Effector CD4-positive, alpha-beta T cell (primary cell): ENCODE measurements around the gene DSC2.

Experiments
- DNase-seq: peaks from one replicate; pipeline ENCODE4 v3.0.0-alpha.2; 2020

Gene DSC2

DNA sequence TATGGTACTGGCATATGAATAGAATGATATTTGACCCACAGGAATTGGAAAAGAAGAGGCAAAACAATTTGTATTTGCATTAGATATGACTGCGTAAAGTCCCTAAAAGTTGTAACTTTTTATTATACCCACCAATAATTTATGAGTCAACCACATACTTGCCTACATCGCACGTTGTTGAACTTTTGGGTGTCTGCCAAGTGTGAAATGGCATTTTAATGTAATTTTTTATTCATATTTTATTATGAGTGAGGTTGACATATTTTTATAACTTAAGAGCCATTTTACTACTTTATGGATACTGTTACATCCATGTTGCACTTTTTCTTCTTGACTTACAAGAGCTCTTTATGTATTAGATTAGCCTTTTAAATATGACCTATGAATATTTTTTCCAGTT is 4.6 kb downstream of the DSC2 start:
- no peak for DNase-seq

DNA sequence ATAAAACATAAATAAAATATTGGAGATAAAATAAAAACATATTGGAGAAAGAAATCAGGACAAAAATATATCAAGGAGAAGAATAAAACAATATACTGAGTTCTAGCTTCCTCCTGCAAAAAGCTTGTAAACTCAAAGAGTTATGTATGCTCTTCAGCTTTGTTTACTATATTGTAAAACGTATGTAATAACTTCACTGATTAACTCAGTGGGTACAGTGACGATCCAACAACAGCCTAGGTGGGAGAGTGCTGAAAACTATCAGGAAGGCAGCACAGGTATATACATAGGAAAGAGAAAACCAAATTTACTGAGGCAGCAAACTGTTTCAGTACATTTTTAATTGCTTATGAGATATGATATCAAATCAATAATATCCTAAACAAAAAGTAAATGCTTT is 8.3 kb downstream of the DSC2 start:
- DNase-seq, result no peak

DNA sequence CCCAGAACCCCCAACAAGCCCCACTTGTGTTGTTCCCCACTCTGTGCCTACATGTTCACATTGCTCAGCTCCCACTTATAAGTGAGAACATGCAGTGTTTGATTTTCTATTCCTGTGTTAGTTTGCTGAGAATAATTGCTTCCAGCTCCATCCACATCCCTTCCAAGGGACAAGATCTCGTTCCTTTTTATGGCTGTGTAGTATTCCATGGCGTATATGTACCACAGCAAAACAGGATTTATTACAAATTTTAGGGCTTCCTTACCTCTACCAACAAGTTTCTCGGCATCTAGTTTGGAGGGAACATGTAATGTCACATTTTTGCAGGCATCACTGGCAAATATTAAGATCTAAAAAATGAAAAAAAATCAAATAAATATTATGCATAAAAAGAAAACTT is 8.9 kb downstream of the DSC2 start:
- no peak for DNase-seq

- no peak for DNase-seq
Observed at GRCh38 chr18:31091350-31091749, 10.9 kb downstream of the DSC2 start.

- DNase-seq, result no peak
Observed at GRCh38 chr18:31088532-31088931, 13.7 kb downstream of the DSC2 start.

DNA sequence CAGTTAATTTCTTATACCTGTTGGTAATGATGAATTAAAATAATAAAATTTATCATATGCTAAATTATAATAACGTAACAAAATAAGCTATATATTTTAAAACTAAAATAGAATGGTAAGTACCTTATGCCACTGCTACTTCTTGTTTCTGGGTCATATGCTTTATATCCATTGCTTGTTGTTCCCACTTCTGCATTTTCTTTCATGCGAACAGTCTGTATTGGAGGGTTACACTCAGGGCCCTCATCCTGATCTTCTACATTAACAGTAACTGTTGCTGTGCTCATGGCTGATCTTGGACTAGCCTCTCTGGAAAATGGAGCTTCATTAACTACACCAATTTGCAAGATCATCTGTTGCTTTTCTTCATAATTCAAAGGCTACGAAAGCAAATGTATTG is 22.2 kb downstream of the DSC2 start:
- no peak for DNase-seq

DNA sequence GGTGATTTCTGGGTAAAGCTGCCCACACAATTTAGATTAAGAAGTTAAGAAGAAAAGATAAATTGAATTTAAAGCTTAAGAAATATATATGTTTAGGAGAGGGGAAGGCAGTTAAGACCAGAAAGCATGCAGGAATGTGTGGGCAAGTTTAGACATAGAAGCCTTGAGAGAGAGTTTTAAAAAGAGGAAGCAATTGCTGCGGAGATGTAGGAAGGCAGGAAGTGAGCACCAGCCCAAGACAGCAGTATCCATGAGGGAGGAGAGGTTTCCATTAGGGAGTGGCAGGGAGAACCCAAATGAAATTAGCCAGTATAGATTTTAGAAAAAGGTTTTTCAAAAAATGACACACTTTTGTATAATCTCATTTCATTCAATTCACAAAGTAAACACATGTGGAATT is 24.3 kb downstream of the DSC2 start:
- DNase-seq, result no peak

DNA sequence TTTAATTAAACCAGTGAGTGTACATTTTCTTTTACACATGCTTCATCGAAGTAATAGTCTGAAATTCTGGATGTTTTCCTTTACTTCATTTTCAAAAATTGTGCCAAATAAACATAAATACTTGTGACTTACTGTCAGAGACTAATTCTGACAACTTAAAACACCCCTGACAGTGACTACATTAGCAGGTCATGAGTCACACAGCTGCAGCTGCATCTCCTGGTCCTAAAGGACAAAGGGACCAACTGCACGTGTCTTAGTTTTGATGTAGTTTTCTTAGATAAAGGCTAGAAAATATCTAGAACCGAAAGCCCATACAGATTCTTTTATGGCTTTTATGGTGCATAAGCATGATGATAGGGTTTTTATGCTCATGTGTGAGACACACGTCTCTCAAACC is 30.0 kb downstream of the DSC2 start:
- DNase-seq, result no peak

DNA sequence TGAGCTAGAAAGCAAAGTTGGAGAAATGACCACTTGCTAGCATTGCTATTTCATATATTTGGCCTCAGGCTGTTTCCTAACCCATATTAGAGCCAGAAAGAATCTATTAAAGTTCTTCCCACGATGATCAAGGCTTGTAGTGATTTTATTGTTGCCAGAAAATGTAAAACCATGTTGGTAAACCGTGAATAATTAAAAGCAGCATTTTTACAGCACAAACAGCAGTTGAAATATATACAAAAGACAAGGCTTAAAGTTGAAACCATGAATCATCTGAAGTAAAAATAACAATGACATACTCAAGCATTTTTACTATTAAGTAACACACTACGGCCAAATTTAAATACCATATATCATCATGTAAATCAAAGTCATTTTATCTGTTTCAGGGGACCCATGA is 32.0 kb downstream of the DSC2 start:
- no peak for DNase-seq

DNA sequence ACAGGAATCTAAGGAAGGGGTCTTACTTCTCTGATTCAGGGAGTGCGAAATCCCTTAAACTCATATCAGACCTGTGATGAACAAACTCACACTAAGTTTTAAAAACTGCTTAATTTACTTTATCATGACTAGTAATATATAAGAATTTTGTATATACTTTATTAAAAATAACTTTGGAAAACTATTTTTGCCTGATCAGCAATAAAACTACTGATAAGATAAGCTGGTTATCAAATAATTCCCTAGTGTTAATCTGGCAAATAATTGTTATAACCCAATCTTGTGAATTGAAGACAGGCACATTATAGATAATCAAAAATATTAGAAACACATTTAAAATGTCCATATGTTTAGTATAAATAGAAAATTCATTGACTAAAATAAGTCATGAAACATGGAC is 36.0 kb downstream of the DSC2 start:
- no peak for DNase-seq

DNA sequence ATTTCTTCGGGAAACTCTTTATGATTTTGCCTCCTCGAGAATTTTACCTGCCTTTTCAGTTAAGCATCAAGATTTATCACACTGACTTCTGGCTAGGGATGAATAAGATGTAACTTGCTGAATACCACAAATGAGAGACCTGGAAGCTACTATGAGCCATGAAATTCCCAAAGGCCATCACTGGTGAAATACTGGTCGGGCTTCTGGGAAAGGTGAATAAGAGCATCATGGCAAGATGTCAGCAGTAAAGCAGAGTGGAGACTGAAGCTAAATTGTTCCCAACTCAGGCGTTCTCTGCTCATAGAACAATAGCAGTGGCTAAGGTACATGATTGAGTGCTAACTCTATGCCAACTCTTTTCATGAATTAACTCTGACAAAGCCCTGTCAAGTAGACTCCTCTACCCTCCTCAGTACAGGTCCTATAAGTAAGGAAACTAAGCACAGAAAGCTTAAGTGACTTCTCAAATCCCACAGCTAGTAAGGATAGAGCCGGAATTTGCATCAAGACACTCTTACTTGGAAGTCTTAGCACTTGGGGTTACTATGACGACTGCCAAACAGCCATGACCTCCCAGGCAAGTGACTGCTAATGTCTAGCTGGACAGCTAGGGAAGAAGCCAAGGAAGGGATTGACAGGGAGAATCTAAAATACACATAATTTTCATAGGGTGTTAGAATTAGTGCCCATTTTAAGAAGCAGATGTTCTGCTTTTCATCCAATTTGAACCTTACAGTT is 37.0 kb downstream of the DSC2 start:
- no peak for DNase-seq

GRCh38 chr18:31064130-31064529 is 38.1 kb downstream of the DSC2 start:
- DNase-seq, result no peak

GRCh38 chr18:31061945-31062344 is 40.3 kb downstream of the DSC2 start:
- DNase-seq, result no peak

DNA sequence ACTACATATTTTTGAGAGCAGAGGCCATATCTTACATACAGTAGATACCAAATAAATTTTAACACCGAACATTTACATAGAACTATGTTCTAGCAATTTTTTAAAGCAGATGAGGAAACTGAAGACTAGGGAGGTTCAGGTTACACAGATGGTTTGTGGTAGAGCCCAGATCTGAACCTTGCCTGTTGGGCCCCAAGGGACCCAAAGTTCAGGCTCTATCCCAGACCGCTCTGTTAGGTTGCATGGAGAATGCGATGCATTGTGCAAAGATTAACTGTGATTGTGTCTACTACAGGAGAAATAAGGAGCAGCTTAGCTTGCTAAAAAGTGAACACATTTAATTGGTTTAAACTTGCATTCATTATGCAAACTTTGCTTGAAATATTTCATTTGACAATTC is 43.3 kb downstream of the DSC2 start:
- no peak for DNase-seq

GRCh38 chr18:31057917-31058316 is 44.3 kb downstream of the DSC2 start:
- DNase-seq, result no peak

GRCh38 chr18:31057051-31057450 is 45.2 kb downstream of the DSC2 start:
- no peak for DNase-seq

DNA sequence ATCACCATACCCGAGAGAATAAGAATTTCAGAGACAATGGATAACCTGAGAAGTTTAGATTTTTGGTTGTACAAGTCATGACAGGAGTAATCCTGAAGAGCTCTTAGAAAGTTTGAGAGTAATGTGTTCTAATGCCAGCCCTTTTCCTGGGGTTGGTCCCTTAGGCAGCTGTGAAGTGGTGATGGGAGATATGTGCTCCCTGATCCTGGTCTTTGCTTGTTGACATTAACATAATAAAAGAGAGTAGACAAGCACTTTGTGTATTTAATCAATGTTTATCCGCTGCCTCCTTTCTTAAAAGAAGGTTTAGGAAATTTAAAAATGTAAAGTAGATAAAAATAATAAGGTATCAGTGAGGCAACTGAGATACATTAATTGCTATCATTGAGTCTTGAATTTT is 45.9 kb downstream of the DSC2 start:
- no peak for DNase-seq

GRCh38 chr18:31050635-31051034 is 51.6 kb downstream of the DSC2 start:
- DNase-seq, result no peak

GRCh38 chr18:31049189-31049588 is 53.0 kb downstream of the DSC2 start:
- no peak for DNase-seq

DNA sequence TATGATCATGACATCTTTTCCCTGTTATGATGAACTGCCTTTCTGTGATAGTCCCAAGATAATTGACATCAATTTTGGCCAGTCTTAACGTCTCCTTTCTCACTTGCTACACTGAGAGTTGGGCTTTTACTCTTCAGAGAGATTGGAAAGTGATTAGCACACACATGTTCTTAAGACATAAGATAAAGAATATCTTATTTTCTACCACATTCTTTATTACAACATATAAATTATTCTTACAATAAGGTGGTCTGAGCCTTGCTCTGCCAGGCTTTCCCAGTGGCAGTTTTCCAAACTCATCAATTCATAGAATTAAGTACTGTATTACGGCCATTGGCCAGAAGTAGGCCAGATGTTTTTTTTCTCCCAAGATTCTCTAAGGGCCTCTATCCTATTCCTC is 54.0 kb downstream of the DSC2 start:
- no peak for DNase-seq

DNA sequence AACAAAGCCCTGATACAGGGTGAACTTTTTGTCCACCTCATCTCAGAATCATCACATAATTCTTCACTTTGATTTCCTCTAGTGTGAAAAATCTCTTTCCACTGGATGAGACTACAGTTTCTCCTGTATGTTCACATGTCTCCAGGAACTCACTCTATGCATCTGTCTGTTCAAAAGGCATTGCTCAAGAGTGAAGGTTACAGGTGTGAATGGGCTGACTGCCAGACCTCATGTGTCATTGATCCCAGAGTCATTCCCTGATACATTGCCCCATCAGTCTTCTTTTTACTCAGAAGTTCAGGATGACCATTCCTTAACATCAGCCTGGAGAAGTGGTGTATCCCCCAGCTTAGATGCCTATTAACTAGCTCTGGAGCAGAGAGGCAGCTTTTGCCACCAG is 55.3 kb downstream of the DSC2 start:
- DNase-seq, result no peak

- DNase-seq, result no peak
Observed at GRCh38 chr18:31045599-31045998, 56.6 kb downstream of the DSC2 start.

- DNase-seq, result no peak
Observed at GRCh38 chr18:31044926-31045325, 57.3 kb downstream of the DSC2 start.

DNA sequence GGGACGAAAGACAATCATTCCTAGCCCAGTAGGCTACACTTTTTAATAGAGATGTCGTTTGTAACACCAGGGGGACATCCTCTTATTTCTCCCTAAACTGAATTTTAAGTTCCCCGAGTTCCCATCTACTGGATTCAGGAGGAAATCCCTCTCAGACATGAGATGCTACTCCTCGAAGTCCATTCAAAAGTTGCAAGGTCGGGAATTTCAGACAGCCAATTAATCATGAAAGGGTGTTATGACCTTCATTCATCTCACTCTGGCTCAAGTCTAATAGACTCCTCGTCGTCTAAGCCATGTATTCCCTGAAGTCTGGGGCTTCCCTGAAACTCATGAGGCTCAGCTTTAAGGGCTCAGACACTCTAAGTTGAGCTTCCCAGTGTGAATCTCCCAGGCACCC is 58.5 kb downstream of the DSC2 start:
- no peak for DNase-seq

- no peak for DNase-seq
Observed at GRCh38 chr18:31042406-31043181, 59.6 kb downstream of the DSC2 start, which contains the start of gene DSC3. Gene DSC3 (minus strand): TSS chr18:31042742. CDS start chr18:31042660, 82 bp downstream.
